ENCODE data around the gene FSD2.

Gene FSD2

DNA sequence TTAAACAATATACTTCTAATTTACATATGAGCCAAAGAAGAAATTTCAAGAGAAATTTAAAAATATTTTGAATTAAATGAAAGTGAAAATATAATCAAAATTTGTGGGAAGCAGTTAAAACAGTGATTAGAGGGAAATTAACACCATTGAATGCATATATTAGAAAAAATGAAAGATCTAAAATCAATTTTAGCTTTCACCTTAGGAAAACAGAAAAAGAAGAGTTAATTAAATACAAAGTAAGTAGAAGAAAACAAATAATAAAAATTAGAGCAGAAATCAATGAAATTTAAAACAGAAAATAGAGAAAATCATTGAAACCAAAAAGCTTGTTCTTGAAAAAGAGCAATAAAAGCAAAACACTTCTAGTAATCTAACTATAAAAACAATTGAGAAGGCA is 57.6 kb downstream of the FSD2 start:
- Histone ChIP-seq H3K27me3 (ENCODE audit: control insufficient read depth, low read length) (no peaks in the 10 kb centered on the region), H3K4me1 (ENCODE audit: control insufficient read depth, low read length) (peaks cover 34% of the 10 kb centered on the region), H3K4me2 (ENCODE audit: low read length) (no peak overlapping the region; the same call in 1 of the 2 replicates), H4K20me1 (ENCODE audit: control insufficient read depth, insufficient read depth, low read depth, low read length) (peaks cover 20% of the 10 kb centered on the region), H3K36me3 (ENCODE audit: control insufficient read depth, low read length) (peaks cover 29% of the 10 kb centered on the region), H3K79me2 (ENCODE audit: control insufficient read depth, low read length) (peaks cover 46% of the 10 kb centered on the region), H3K9me2 (replicated peaks; ENCODE audit: control insufficient read depth, low read length) (no peaks in the 10 kb centered on the region), H3F3A (ENCODE audit: control insufficient read depth, insufficient read depth) (peaks cover 11% of the 10 kb centered on the region; the same call in 1 of the 2 replicates), H3K27ac (ENCODE audit: low read depth, low read length) (no peak overlapping the region), H3K4me3 (ENCODE audit: low read length) (no peak overlapping the region), H3K9me3 (ENCODE audit: control insufficient read depth, insufficient read depth, low read length) (no peaks in the 10 kb centered on the region)
- TF ChIP-seq CTCF (IDR thresholded peaks at IDR 0.05; ENCODE audit: low read depth, low read length, poor library complexity, severe bottlenecking) (no peak), EZH2phosphoT487 (IDR thresholded peaks at IDR 0.05; ENCODE audit: borderline replicate concordance, low read length) (no peak)

GRCh38 chr15:82743810-82744209 is 62.1 kb downstream of the FSD2 start:
- Histone ChIP-seq H3K36me3 (ENCODE audit: control insufficient read depth, low read length) (no peaks in the 10 kb centered on the region), H3K4me2 (ENCODE audit: low read length) (no peak overlapping the region), H3K27ac (ENCODE audit: low read depth, low read length) (no peak overlapping the region), H3K4me1 (ENCODE audit: control insufficient read depth, low read length) (peaks cover 4% of the 10 kb centered on the region), H3F3A (ENCODE audit: control insufficient read depth, insufficient read depth) (peaks cover 7% of the 10 kb centered on the region; the same call in 1 of the 2 replicates), H3K9me3 (ENCODE audit: control insufficient read depth, insufficient read depth, low read length) (no peaks in the 10 kb centered on the region), H3K9me2 (replicated peaks; ENCODE audit: control insufficient read depth, low read length) (no peaks in the 10 kb centered on the region), H4K20me1 (ENCODE audit: control insufficient read depth, insufficient read depth, low read depth, low read length) (no peaks in the 10 kb centered on the region), H3K79me2 (ENCODE audit: control insufficient read depth, low read length) (peaks cover 3% of the 10 kb centered on the region), H3K4me3 (ENCODE audit: low read length) (no peak overlapping the region), H3K27me3 (ENCODE audit: control insufficient read depth, low read length) (no peaks in the 10 kb centered on the region)
- TF ChIP-seq EZH2phosphoT487 (IDR thresholded peaks at IDR 0.05; ENCODE audit: borderline replicate concordance, low read length) (no peak), CTCF (IDR thresholded peaks at IDR 0.05; ENCODE audit: low read depth, low read length, poor library complexity, severe bottlenecking) (no peak)

DNA sequence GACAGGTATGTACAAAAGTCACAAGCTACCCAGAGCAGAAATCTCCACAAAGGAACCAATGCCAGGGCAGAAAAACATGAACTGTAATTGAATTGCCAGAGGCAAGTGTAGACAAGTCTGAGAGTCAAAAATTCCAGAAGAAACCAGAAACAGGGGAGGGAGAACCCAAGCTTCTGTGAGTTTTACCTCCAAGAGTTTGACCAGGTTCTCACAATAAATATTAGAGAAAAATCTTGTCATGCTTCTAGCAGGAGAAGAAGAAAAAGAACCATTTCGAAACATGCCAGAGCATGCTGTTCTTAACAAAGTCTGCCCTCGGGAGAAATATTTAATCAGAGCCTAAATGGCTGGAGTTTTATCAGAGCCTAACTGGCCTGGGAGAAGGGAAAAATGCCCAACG is 63.7 kb downstream of the FSD2 start:
- H3K27me3 ChIP-seq (ENCODE audit: control insufficient read depth, low read length), result no peaks in the 10 kb centered on the region
- H3K4me1 ChIP-seq (ENCODE audit: control insufficient read depth, low read length), result no peaks in the 10 kb centered on the region
- no peaks in the 10 kb centered on the region for H3K36me3 ChIP-seq (ENCODE audit: control insufficient read depth, low read length)
- H3K9me2 ChIP-seq (replicated peaks; ENCODE audit: control insufficient read depth, low read length), result no peaks in the 10 kb centered on the region
- H3F3A ChIP-seq (ENCODE audit: control insufficient read depth, insufficient read depth), result no peaks in the 10 kb centered on the region
- H3K4me3 ChIP-seq (ENCODE audit: low read length), result no peak overlapping the region
- no peaks in the 10 kb centered on the region for H3K79me2 ChIP-seq (ENCODE audit: control insufficient read depth, low read length)
- no peaks in the 10 kb centered on the region for H4K20me1 ChIP-seq (ENCODE audit: control insufficient read depth, insufficient read depth, low read depth, low read length)
- no peak overlapping the region for H3K4me2 ChIP-seq (ENCODE audit: low read length)
- H3K27ac ChIP-seq (ENCODE audit: low read depth, low read length), result no peak overlapping the region
- TF ChIP-seq CTCF (IDR thresholded peaks at IDR 0.05; ENCODE audit: low read depth, low read length, poor library complexity, severe bottlenecking), result no peak
- no peak for TF ChIP-seq EZH2phosphoT487 (IDR thresholded peaks at IDR 0.05; ENCODE audit: borderline replicate concordance, low read length)
- no peaks in the 10 kb centered on the region for H3K9me3 ChIP-seq (ENCODE audit: control insufficient read depth, insufficient read depth, low read length)

All from DOHH2 (cell line).